Measurements from ENCODE around the gene BEGAIN.

GRCh38 chr14:100577986-100578431 lies 9.2 kb downstream of the BEGAIN start:
- TF ChIP-seq CTCF (IDR thresholded peaks at IDR 0.05; ENCODE audit: low read depth, low read length, poor library complexity, severe bottlenecking) = no peak
- TF ChIP-seq EZH2phosphoT487 (IDR thresholded peaks at IDR 0.05; ENCODE audit: borderline replicate concordance, low read length) = no peak

All from DOHH2 (cell line).